ENCODE results near the gene DALRD3.

Gene DALRD3

DNA sequence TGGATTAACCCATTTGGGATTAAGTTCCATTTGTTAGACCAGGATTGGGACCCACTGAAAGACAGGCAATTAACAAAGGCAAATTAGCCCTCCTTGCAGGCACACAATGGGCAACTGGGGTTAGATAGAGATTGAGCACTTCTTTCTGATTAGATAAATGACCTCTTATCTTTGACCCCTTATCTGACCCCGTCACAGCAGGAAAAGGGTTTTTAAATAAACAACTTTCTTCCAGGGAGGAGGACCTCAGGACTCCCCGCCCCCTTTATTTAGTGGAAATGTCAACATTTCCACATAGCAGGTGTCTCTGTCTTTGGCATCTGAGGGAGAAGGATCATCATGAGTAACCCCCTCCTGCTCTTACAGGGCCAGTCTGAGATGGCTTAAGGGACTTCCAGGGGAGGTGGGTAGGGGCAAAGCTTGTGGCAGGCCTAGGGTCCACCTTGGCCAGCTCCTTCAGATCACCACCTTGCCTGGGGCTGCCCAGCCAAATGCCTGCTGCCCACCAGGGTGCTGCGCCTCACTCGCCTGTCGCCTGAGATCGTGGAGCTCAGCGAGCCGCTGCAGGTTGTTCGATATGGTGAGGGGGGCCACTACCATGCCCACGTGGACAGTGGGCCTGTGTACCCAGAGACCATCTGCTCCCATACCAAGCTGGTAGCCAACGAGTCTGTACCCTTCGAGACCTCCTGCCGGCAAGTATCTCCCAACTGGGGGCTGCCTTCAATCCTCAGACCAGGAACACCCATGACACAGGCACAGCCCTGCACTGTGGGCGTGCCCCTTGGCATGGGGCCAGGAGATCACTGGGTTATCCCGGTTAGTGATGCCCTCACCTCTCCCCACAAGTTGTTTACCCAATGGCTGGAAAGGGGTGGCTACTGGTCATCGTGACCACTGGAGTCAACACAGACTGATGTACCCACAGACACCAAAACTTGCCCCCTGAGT is 13.8 kb downstream of the DALRD3 start:
- no peak for DNase-seq

DNA sequence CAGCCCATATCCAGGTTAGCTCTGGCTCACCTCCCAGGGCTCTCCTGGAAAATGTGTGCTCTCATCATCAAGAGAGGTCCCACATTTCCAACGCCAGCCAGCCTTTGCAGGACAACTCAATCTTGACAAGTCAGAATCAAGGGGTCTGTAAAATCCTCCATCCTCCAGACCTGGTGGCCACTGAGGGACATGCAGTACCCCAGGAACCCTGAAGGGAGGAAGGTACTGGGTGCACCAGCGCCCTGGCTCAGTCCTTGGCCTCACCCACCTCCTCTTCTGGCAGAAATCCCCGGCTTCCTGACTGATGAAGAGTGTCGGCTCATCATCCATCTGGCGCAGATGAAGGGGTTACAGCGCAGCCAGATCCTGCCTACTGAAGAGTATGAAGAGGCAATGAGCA is 17.2 kb downstream of the DALRD3 start:
- no peak for DNase-seq

DNA sequence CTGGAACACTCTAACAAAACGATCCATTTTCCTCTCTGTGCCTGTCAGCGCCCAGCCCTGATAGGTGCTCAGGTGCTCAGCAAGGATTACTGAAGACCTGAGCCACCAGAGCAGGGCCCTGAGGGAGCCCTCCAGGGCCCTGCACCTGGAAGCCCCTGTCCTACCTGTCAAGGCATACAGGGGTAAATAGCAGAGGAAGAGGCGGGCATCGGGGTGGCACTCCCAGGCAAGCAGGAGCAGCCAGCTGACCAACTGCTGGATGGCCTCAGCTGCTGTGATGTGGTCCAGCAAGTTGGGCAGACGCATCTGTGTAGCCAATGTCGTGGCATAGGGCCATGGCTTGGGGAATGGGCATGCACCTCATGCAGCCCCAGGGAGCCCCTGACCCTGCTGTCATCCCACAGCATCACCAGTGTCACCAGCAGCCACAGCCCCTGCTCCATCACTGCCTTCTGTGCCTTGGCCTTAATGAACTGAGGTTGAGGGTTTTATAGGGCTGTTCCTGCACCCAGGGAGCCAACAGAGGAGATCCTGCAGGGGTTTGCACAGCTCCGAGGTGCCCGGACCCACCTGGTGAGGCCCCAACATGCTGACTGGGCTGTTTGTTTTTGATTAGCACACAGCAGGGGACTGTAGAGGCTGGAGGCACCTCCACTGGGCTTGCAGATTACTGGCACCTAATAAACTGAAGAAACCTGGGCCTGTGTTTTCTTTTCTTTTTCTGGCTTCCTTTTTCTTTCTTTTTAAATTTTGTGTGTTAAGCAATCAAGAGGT is 19.1 kb downstream of the DALRD3 start:
- DNase-seq, result no peak

DNA sequence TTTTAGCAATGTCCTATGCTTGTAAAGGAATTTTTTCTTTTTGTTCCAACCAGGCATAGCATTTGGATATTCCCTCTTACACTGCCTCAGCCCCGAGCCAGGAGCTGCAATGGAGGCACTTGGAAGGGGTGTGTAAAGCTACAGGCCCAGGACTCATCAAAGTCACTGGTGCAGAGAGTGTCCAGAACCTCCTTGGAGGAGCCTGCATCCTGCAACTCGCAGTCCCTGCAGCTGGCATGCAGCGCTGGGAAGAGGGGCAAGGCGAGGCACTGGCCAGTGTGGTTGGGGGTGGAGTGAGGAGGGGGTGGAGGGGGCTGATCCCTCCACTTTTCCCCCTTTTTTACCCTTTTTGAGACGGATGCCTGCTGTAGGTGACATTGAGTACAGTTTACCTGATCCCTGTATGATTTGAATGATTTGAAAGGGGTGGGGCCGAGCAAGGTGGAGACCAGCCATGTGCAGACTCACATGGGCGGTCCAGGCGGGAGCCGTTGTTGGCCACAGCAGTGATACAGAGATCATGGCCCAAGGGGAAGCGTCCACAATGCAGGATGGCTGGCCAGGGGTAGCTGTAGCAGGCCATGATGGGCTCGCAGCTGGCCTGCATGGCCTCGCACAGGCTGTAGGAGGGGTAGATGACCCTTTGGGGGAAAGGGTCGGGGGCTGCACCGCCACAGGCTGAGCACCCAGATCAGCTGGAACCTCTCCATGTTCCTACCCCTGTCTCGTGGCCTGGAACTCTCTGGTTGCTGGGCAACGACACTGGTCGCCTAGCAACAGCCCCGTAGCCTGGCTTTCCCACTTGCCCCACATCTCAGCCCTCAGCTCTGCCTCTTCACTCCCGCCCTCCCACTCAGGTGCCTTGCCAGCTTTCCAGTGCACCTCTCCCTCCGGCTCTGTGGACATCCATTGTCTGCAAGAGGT is 20.4 kb downstream of the DALRD3 start:
- no peak for DNase-seq

DNA sequence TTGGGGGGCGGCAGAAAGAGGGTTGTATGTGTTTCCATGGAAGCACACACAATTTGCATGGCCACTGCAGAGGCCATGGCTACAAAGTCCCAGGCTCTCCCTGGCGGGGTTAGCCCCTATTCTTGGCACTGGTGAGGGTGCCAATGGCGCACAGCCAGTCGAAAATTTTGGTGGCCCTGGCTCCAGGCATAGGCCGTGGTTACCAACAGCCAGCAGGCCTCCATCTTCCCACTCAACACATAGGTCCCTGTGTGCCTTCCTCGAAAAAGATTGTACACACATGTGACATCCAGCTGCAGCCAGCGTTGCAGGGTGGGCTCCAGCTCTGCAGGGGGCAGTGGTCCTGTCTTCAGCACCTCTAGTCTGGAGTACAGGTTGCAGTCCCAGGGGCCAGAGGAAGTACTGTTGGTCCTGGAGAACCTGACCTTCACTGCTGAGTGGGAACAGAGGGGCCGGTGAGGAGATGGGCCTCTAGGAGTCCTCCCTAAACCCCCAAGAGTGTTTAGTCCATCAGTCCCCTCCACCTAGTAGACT is 21.2 kb downstream of the DALRD3 start:
- no peak for DNase-seq

DNA sequence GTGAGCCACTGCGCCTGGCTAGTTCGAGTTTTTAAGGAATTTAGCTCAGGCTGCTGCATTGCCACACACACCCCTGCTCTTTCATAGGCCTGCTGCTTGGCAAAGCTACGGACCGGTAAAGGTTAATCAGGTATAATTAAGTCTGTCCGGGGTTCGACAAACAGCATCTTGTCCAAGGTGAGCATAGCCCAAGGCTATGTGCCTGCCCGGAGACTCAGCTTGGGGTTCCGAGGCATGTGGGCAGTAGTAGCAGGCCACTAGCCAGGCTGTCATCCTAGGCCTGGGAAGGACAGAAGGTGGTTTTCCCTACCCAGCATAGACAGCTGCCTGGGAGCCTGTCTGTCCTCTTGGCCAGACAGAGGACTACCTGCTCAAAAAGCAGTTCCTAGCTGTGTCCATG is 21.7 kb downstream of the DALRD3 start:
- DNase-seq, result no peak

DNA sequence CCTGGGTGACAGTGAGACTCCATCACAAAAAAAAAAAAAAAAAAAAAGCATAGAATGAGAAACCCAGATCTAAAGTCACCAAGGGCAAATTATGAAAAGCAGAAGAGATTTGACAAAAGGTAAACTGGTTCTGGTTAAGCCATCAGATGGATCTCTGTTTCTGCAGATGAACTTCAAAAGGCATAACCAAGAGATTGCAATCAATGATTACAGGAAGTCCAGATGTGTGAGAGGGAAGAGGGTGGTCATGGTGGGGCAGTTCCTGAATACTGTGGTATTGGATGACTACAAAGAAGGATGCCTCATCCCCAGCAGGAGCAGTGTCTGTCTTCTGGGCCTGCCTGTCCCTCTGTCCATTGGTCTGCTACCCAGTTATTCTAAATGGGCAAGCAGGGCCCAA is 24.5 kb downstream of the DALRD3 start:
- no peak for DNase-seq

DNA sequence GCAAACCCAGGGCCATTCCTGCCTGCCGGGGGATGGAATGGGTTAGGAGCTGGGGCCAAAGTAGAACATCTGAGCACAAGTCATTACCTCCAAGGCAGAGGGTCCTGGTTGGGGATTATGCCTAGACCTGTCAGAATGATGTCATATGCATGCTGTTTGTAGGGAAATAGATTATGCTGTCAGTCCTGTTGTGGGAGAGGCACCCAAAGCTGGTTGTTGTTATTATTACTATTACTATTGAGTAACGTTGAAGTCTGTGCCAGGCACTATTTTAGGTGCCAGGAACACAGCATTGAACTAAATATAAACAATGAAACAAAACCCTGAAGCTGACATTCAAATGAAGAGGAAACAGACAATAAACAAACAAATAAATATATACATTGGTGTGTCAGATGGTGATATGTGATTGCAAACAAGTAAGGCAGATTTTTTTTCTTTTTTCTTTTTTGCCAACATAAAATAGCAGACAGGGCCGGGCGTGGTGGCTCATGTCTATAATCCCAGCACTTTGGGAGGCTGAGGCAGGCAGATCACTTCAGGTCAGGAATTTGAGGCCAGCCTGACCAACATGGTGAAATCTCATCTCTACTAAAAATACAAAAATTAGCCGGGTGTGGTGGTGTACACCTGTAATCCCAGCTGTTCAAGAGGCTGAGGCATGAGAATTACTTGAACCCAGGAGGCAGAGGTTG is 26.4 kb downstream of the DALRD3 start:
- DNase-seq, result no peak

DNA sequence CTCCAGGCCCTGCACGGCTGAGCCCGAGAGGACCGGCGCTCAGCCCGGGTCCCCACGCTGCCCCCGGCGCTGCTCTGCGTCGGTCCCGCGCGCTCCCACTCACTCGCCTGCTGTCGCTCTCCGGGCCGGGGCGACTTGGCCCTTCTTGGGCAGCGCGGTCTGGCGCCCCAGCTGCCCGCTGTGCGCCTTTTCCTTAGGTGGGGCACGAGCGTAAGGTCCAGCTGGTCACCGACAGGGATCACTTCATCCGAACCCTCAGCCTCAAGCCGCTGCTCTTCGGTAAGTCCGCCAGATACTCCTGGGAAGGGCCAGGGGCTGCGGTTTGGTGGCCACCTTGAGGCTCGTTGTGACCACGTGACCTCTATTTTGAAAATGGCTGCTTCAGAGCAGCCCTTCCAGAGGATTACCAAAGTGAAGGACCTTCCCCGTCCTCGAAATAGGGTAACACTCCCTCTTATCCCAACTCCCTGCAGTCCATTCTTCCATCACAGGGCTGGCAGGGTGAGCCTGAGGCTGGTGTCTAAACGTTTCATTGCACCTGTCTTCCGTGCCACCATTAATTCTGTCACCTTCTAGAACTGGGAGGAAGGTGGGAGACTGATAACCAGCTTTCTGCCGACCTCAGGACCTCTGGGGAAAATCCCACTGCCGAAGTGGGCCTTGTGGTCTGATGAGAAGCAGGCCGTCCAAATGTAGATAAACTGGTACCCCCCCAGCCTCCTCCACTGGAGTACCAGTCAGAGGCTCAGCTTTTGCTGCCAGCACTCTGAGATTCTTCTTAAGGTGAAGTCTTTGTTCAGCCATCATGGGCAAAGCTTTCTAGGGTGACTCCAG is 27.5 kb downstream of the DALRD3 start:
- DNase-seq, result peak; percentile 3

DNA sequence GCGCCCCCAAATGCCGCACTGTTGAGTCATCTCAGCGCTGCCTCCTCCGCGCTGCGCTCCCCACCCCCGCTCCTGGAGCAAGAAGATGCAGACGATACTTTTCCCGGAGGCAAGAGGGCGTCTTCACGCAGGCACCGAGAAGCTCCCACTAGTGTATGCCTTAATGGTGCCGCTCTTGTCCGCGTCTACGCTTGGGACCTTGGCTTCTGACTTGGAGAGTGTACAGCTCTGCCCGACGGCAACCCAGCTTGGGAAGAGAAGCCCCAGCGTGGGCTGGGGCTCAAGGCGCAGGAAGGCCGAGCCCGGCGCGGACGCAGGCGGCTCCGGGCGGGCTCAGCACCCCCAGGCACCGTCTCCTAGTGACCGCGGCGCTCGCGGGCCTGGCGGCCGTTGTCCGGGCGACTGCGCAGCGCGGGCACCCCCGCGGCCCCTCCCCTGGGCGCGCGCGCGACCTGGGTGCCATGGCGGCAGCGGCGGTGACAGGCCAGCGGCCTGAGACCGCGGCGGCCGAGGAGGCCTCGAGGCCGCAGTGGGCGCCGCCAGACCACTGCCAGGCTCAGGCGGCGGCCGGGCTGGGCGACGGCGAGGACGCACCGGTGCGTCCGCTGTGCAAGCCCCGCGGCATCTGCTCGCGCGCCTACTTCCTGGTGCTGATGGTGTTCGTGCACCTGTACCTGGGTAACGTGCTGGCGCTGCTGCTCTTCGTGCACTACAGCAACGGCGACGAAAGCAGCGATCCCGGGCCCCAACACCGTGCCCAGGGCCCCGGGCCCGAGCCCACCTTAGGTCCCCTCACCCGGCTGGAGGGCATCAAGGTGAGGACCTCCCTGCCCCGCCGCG is 28.4 kb downstream of the DALRD3 start, which contains the start of gene P4HTM:
Gene P4HTM, plus strand, starts transcription at position 446 of the 840 bp plus-strand sequence. Its CDS starts 16 bp downstream, at position 462.
- DNase-seq, result peak; percentile 86

DNA sequence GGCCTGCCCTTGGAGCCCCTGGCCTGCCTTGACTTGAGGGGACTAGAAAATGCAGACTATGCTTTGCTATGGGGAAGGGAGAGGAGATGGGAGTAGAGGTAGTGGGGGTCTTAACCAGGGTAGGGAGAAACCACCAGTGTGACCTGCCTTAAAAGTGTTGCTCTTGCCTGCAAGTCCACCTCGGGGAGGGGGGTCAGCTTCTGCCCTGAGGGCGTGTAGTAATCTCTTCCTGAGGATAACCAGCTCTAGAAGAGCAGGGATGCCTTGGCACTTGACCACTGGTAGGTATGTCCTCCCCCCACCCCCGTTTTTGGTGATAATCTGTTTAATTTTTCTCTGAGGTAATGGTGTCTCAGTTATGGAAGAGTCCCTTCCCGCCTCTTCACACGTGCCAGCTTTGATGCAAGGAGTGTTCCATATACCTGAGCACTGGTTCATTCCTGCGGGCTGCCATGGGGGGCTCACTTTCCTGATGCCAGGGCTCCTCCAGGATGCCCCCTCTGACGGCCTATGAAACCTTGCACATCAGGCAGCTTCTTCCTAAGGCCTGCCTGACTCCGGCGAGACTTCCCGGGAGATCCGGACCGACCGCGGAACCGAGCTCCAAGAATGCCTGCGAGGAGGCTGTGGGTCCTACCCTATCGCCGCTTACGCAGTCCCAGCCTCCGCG is 29.1 kb downstream of the DALRD3 start:
- no peak for DNase-seq

DNA sequence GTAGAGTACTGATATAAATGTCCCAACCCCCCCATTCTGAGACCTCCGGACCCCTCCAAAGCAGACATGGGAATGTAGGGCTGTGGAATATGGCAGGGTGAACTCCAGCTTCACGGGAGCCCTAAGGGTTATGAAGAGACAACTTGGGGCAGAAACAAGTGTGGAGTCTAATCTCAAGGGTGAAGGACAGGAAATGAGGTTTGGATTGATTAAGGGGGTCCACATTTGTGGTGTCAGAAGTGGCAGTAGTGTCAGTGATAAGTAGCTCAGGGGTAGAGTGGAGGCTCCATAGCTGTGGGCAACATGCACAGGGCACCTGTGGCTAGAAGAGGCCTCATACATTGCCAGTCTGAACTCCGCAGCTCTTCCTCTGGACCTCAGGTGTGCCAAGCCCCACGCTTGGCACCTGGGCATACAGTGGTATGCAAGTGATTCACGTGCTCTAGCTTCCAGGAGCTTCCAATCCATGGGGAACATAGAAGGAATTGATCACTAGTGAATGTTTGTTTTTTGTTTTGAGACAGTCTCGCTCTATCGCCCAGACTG is 32.5 kb downstream of the DALRD3 start:
- DNase-seq, result no peak

DNA sequence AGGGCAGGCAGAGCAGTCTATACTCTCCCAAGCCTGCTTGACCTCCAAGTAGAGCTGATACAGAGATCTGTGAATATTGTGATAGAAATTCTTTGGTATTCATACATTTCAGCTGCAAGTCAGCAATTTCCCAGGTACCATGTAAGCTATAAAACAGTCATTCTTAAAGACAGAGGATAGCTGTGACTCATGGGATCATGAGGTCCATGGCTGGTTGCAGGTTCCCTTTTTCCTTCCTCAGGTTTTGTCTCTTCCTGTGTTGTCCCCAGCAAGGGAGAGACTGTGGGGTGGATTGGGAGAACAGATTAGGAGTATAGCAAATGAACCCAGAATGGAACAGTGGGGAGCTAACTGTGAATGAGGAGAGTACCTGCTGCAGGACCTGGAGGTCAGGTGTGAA is 33.7 kb downstream of the DALRD3 start:
- peak; percentile 19 for DNase-seq

DNA sequence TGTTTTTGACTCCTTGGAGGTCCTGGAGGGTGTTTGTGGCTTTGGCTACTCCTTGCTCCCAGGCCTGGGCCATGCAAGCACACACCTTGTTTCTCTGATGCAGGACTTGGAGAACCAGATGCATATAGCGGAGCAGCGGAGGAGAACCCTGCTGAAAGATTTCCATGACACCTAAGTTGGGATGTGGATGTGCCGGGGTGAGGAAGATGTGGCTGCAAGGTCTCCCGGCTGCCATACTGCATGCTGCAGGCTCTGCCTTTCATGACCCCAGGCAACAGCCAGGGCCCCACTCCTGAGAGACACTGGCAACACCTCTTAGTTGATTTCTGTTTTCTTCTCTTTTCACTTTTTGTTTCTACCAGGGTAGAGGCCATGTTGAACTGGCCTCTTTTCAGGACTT is 35.3 kb downstream of the DALRD3 start:
- DNase-seq, result no peak

DNA sequence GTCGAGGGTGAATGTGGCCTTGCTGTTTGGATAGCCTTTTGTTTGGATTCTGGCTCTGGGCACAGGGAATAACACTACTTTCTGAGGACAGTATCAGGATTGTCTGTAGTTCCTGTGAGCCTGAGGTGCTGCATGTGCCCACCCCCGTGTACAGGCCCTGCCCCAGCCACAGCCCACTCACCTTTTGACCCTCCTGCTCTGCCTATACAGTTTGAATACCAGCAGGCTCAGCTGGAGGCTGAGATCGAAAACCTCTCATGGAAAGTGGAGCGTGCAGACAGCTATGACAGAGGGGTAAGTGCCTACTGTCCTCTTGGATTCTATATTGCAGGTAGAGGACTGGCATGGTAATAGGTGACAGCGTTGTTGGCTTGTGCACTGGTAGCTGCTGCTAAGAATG is 35.7 kb downstream of the DALRD3 start:
- DNase-seq, result no peak

DNA sequence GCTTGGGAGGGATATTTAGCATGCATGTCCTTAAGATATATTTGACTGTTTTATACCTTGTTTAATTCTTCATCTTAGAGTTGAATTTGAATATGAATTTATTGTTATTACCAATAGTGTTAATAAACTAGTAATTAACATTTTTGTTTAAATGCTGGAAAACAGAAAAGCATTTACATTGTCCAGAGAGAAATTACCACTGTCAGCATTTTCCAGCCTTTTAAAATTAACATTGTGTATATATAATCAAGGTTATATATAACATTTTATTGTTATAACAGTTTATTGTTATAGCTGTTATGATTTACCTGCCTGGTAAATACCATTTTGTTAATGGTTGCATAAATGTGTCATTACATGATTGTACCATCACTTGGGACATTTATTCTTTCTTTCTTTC is 36.4 kb downstream of the DALRD3 start:
- DNase-seq, result no peak

DNA sequence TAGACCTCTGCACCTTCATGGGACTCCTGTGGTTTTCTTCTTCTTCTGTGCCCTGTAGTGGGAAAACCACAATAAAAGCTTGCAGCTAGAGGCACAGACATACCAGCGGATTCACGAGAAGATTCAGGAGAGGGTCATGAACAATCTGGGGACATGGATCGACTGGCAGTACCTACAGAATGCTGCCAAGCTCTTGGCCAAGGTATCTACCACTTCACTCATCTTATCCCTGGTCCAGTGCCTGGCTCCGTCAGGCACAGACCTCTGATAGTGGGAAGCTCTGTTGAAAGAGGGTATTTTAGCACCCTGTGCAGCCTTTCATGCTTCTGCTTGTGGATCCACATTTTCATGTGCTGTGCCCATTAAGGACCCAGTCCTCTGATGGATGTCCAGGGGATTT is 38.1 kb downstream of the DALRD3 start:
- DNase-seq, result no peak

DNA sequence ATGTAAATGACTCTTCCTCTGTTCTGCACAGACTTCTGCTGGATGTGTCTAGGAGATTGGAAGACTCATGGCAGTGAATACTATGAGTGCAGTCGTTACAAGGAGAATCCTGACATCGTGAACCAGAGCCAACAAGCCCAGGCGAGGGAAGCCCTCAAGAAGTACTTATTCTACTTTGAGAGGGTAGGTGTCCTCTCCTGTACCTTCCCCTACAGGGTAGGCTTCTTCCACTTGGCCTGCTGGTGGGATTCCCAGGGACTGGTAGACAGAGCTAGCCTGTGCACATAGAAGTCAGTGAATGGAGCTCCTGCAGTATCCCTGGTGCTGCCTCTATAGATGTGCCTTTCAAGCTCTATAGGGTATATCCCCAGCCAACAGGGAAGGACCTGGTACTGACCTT is 38.9 kb downstream of the DALRD3 start:
- DNase-seq, result no peak
